ENCODE measurements around the gene OTUD7B.

Gene OTUD7B

DNA sequence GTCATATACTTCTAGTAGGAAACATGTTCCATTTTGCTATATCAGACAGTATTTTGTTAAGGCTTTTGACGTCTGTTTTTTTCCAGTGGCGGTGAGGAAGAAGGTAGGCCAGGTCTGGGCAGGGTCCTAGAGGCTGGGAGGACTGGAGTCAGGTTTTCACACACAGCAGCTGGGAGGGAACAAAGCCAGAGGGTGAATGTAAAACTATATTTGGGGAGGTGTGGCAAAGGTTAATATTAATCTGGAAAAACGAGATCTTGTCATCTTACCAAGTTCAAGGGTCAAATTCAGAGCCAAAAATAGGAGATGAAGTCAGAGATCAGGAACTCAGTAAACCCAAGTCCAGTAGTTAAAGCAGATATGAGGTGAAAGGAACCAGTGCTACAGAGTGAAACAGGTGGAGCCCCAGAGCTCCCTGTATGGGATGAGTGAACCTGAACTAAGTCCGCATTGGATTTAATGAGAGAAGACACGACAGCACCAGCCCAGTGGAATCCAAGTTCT is 10.7 kb upstream of the OTUD7B start:
- H3K27ac ChIP-seq, result peak overlapping the region; percentile 53 to 58
- TF ChIP-seq CTCF (IDR thresholded peaks at IDR 0.05), result no peak
- H3K9me3 ChIP-seq, result no peaks in the 10 kb centered on the region
- H3K4me1 ChIP-seq, result peaks cover 0 to 21% (median 10%) of the 10 kb centered on the region in 4 donors
- no peaks in the 10 kb centered on the region for H3K27me3 ChIP-seq
- DNase-seq, result no peak
- H3K36me3 ChIP-seq, result no peaks in the 10 kb centered on the region
- no peak overlapping the region for H3K4me3 ChIP-seq
- intact Hi-C loops (cut with DNase I; ENCODE audit: low total_unique reads), result no loop called here

DNA sequence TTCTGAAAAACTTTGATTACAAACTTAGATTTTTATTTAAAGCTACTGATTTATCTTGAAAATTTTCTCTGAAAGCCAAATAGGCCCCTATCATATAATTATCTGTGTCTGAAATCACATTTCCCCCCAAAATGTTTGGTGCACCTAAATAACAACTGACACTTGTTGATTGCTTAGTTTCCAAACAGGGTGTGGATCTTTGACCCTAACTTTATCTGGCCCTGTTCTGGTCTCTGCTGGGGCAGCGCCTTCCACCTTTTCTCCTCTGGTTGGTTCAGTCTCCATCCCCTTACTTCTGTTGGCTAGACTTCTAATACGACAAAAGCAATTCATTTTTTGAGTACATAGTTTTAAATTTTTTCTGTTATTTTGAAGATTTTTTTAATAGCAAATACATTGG is 10.2 kb upstream of the OTUD7B start:
- H3K4me1 ChIP-seq, result peaks cover 0 to 25% (median 10%) of the 10 kb centered on the region in 4 donors
- no peak for DNase-seq
- no peaks in the 10 kb centered on the region for H3K36me3 ChIP-seq
- intact Hi-C loops (cut with DNase I; ENCODE audit: low total_unique reads), result no loop called here
- H3K27ac ChIP-seq, result peak overlapping the region; percentile 53 to 58
- no peak for TF ChIP-seq CTCF (IDR thresholded peaks at IDR 0.05)
- H3K9me3 ChIP-seq, result no peaks in the 10 kb centered on the region
- H3K27me3 ChIP-seq, result no peaks in the 10 kb centered on the region
- H3K4me3 ChIP-seq, result no peak overlapping the region

GRCh38 chr1:150018165-150018564 is 7.6 kb upstream of the OTUD7B start:
- H3K27me3 ChIP-seq, result no peaks in the 10 kb centered on the region
- peaks cover 0 to 29% (median 10%) of the 10 kb centered on the region in 4 donors for H3K4me1 ChIP-seq
- no peak overlapping the region for H3K4me3 ChIP-seq
- no peaks in the 10 kb centered on the region for H3K9me3 ChIP-seq
- intact Hi-C loops (cut with DNase I; ENCODE audit: low total_unique reads), result no loop called here
- no peak for DNase-seq
- no peaks in the 10 kb centered on the region for H3K36me3 ChIP-seq
- no peak overlapping the region for H3K27ac ChIP-seq
- TF ChIP-seq CTCF (IDR thresholded peaks at IDR 0.05), result no peak

DNA sequence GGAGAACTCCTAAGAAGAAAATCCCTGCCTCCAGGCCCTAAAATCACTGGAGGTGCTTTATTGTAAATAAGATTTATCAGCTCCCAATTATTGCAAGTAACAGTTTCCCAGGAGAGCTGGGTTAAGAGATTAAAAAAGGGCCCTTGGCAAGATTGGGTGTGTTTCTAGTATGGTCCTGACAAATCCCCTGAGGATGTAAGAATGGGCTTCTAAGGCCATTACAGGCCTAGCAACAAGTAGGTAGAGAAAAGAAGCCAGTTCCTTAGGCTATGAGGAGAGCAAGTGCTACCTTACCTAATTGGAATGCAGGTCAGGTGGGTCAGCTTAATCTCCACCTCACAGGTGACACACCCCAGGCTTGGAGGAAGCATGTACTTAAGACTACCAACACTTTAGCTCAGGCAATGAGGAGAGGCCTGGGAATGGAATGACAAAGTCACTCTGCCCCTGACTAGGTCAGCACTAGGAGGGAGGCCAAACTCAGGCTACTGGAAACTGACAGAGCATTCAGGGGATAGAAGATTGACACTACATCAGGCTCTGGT is 6.8 kb upstream of the OTUD7B start:
- Histone ChIP-seq H3K27me3 (no peaks in the 10 kb centered on the region), H3K36me3 (no peaks in the 10 kb centered on the region), H3K27ac (no peak overlapping the region), H3K4me1 (peaks cover 0 to 29% (median 10%) of the 10 kb centered on the region in 4 donors), H3K4me3 (no peak overlapping the region), H3K9me3 (no peaks in the 10 kb centered on the region)
- intact Hi-C loops (cut with DNase I; ENCODE audit: low total_unique reads), result no loop called here
- no peak for DNase-seq
- TF ChIP-seq CTCF (IDR thresholded peaks at IDR 0.05), result no peak

DNA sequence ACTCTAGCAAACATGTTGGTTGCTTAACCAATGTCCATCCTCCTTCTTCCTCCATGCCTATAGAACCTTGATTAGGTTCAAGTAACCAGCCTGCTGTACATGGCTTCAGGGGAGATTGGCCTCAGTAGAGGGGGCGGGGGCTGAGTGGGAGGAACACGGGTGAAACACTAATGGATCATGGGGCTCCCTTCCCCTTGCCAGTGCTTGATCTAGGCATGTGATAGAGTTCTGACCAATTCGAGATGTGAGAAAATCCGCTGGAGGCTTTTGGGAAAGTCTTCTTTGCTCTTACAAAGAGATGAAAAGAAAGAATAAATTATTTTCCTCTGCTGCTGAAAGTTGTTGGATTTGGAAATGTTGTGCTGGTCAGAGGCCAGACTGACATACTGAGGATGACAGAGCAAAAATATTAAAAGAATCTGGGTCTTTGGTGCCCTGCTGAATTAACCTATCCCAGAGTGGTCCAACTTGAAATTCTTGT is 5.2 kb upstream of the OTUD7B start:
- intact Hi-C loops (cut with DNase I; ENCODE audit: low total_unique reads), result no loop called here

More for the DNA sequence above, 5.2 kb upstream of the OTUD7B start:
- Histone ChIP-seq H3K4me1 (peaks cover 0 to 20% (median 4%) of the 10 kb centered on the region in 4 donors), H3K36me3 (no peaks in the 10 kb centered on the region), H3K27ac (peak overlapping the region in 1 of 2 donors; percentile 38), H3K9me3 (no peaks in the 10 kb centered on the region), H3K4me3 (no peak overlapping the region), H3K27me3 (no peaks in the 10 kb centered on the region)
- no peak for TF ChIP-seq CTCF (IDR thresholded peaks at IDR 0.05)
- DNase-seq, result peak; percentile 45 to 69

Measured in tibial artery (tissue), 4 donors.